Neural cell (in vitro differentiated cells): ENCODE results near the gene NTRK2. TPM values are rescaled to one million over a fixed set of nuclear protein-coding genes. Genes with fewer than 3 reads are reported as not detected.

Experiments
- H2AFZ ChIP-seq: fragments of 200-600, 300-800 bp; sonication (generic), shearing (Covaris generic); 2 replicates; pipeline ENCODE4 v1.6.0; 2014; ENCODE audit warnings: low read depth, mild to moderate bottlenecking, antibody characterized with exemption, low read length, moderate library complexity
- H3F3A ChIP-seq: fragments of 200-600 bp; shearing (Covaris generic); 2 replicates; pipeline ENCODE4 v1.6.1; 2016; ENCODE audit warnings: mild to moderate bottlenecking, moderate library complexity, mixed read lengths, antibody characterized with exemption, low read length; ENCODE audit not compliant: insufficient read depth, poor library complexity, severe bottlenecking
- H3K27ac ChIP-seq: fragments of 200-600, 300-800 bp; sonication (generic), shearing (Covaris generic); 2 replicates; pipeline ENCODE4 v1.5.1; 2014; ENCODE audit warnings: mild to moderate bottlenecking, low read length, moderate library complexity
- H3K27me3 ChIP-seq: fragments of 300-800, 200-600 bp; sonication (generic), shearing (Covaris generic); 2 replicates; pipeline ENCODE4 v1.6.0; 2014; ENCODE audit warnings: mild to moderate bottlenecking, low read depth, low read length, moderate library complexity; ENCODE audit not compliant: insufficient read depth
- H3K36me3 ChIP-seq: fragments of 300-800, 200-600 bp; sonication (generic), shearing (Covaris generic); 2 replicates; pipeline ENCODE4 v1.5.1; 2014; ENCODE audit warnings: mild to moderate bottlenecking, antibody characterized with exemption, low read length, moderate library complexity; ENCODE audit not compliant: insufficient read depth
- H3K4me2 ChIP-seq: fragments of 300-800, 200-600 bp; sonication (generic), shearing (Covaris generic); 2 replicates; pipeline ENCODE4 v1.6.0; 2014; ENCODE audit warnings: mild to moderate bottlenecking, low read length
- H3K4me3 ChIP-seq: fragments of 300-800, 200-600 bp; sonication (generic), shearing (Covaris generic); 2 replicates; pipeline ENCODE4 v1.5.1; 2014; ENCODE audit warnings: mild to moderate bottlenecking, low read length, moderate library complexity
- H3K79me2 ChIP-seq: fragments of 200-600 bp; shearing (Covaris generic); replicated peaks from 2 replicates; pipeline ENCODE4 v1.6.0; 2014; ENCODE audit warnings: mild to moderate bottlenecking, low read length, moderate library complexity; ENCODE audit not compliant: insufficient read depth
- H3K9ac ChIP-seq: fragments of 300-800, 200-600 bp; sonication (generic), shearing (Covaris generic); 2 replicates; pipeline ENCODE4 v1.6.1; 2016; ENCODE audit warnings: mild to moderate bottlenecking, low read length, mixed read lengths
- H3K9me2 ChIP-seq: fragments of 200-600 bp; shearing (Covaris generic); 2 replicates; pipeline ENCODE4 v1.6.1; 2016; ENCODE audit warnings: mild to moderate bottlenecking, low read length, mixed read lengths; ENCODE audit not compliant: insufficient read depth
- H3K9me3 ChIP-seq: fragments of 200-600, 300-800 bp; sonication (generic), shearing (Covaris generic); 2 replicates; pipeline ENCODE4 v1.6.1; 2016; ENCODE audit warnings: mild to moderate bottlenecking, mixed run types, low read length, moderate library complexity, mixed read lengths
- H4K20me1 ChIP-seq: fragments of 200-600 bp; shearing (Covaris generic); 2 replicates; pipeline ENCODE4 v1.6.1; 2016; ENCODE audit warnings: mild to moderate bottlenecking, mixed run types; ENCODE audit not compliant: insufficient read depth
- EP300 ChIP-seq: fragments of 450-650 bp; conservative IDR thresholded peaks from 2 replicates; pipeline ENCODE4 v1.6.1; 2014; ENCODE audit warnings: antibody characterized with exemption, mild to moderate bottlenecking, moderate library complexity; ENCODE audit not compliant: poor library complexity, severe bottlenecking
- EZH2 ChIP-seq: fragments of 200-600, 300-800 bp; shearing (Covaris generic), sonication (generic); IDR thresholded peaks from 2 replicates; pipeline ENCODE4 v1.6.1; 2014; ENCODE audit warnings: antibody characterized with exemption, low read length, borderline replicate concordance, mild to moderate bottlenecking; ENCODE audit not compliant: insufficient read depth, poor library complexity, severe bottlenecking
- MXI1 ChIP-seq: fragments of 450-650 bp; conservative IDR thresholded peaks from 2 replicates; pipeline ENCODE4 v1.6.1; 2014; ENCODE audit warnings: antibody characterized with exemption, mild to moderate bottlenecking; ENCODE audit not compliant: poor library complexity, severe bottlenecking
- POLR2AphosphoS5 ChIP-seq: IDR thresholded peaks from 2 replicates; pipeline ENCODE4 v1.6.1; 2012
- RAD21 ChIP-seq: fragments of 450-650 bp; conservative IDR thresholded peaks from 2 replicates; pipeline ENCODE4 v1.6.1; 2014; ENCODE audit warnings: antibody characterized with exemption, mild to moderate bottlenecking, moderate library complexity
- SMC3 ChIP-seq: fragments of 450-650 bp; conservative IDR thresholded peaks from 2 replicates; pipeline ENCODE4 v1.6.1; 2014; ENCODE audit warnings: antibody characterized with exemption, mild to moderate bottlenecking, moderate library complexity; ENCODE audit not compliant: poor library complexity
- TAF1 ChIP-seq: IDR thresholded peaks from 2 replicates; pipeline ENCODE4 v1.6.1; 2012; ENCODE audit warnings: low read depth
- polyA plus RNA-seq: library from polyadenylated mRNA; depleted of rRNA; stranded (reverse); fragments of >200 nt; gene quantifications from 2 replicates; pipeline ENCODE4 v1.2.3, GENCODE V29; 2014
- TF ChIP-seq, protein P1 (sequence below): IDR thresholded peaks from 2 replicates; pipeline ENCODE4 v1.6.1; 2012; ENCODE audit warnings: borderline replicate concordance
- TF ChIP-seq, protein P2 (sequence below): fragments of 450-650 bp; IDR thresholded peaks from 2 replicates; pipeline ENCODE4 v1.5.1; 2014; ENCODE audit warnings: antibody characterized with exemption, mild to moderate bottlenecking, moderate library complexity; ENCODE audit not compliant: poor library complexity, severe bottlenecking

NTRK2 gene
- polyA plus RNA-seq, 1 donor from 2014 or later = 14.2 TPM

DNA sequence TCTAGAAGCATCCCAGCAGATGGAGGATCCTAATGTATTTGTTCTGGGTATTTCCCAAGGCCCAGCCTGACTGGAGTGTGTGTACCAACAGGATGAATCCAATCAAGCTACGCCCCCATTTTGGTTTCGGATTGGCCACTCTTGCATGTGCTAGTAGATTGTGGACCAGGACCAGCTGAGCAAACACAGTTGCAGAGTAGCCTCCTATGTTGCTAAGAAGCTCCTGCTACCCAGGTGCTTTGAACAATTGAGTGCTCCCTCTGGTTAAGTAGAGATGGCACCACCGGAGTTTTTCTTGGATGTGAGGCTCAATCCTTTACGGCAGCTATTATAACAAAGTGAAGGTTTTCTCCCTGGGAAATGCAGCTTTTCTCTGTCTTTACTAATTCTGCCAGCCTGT, 204.5 kb downstream of the NTRK2 start:
- Histone ChIP-seq H3F3A (no peaks in the 10 kb centered on the region), H3K4me3 (no peak overlapping the region), H3K9me2 (no peaks in the 10 kb centered on the region), H3K4me2 (no peak overlapping the region), H3K27ac (no peak overlapping the region), H3K9ac (no peak overlapping the region), H4K20me1 (no peaks in the 10 kb centered on the region), H3K79me2 (no peaks in the 10 kb centered on the region), H3K9me3 (no peaks in the 10 kb centered on the region), H3K27me3 (no peaks in the 10 kb centered on the region), H3K36me3 (no peaks in the 10 kb centered on the region), H2AFZ (no peak overlapping the region)
- no peak for TF ChIP-seq RAD21
- no peak for TF ChIP-seq TAF1
- TF ChIP-seq, protein P1, sequence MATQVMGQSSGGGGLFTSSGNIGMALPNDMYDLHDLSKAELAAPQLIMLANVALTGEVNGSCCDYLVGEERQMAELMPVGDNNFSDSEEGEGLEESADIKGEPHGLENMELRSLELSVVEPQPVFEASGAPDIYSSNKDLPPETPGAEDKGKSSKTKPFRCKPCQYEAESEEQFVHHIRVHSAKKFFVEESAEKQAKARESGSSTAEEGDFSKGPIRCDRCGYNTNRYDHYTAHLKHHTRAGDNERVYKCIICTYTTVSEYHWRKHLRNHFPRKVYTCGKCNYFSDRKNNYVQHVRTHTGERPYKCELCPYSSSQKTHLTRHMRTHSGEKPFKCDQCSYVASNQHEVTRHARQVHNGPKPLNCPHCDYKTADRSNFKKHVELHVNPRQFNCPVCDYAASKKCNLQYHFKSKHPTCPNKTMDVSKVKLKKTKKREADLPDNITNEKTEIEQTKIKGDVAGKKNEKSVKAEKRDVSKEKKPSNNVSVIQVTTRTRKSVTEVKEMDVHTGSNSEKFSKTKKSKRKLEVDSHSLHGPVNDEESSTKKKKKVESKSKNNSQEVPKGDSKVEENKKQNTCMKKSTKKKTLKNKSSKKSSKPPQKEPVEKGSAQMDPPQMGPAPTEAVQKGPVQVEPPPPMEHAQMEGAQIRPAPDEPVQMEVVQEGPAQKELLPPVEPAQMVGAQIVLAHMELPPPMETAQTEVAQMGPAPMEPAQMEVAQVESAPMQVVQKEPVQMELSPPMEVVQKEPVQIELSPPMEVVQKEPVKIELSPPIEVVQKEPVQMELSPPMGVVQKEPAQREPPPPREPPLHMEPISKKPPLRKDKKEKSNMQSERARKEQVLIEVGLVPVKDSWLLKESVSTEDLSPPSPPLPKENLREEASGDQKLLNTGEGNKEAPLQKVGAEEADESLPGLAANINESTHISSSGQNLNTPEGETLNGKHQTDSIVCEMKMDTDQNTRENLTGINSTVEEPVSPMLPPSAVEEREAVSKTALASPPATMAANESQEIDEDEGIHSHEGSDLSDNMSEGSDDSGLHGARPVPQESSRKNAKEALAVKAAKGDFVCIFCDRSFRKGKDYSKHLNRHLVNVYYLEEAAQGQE = no peak
- no peak for TF ChIP-seq SMC3
- TF ChIP-seq POLR2AphosphoS5 = no peak
- no peak for TF ChIP-seq MXI1
- TF ChIP-seq EZH2 = no peak
- no peak for TF ChIP-seq EP300
- TF ChIP-seq, protein P2, sequence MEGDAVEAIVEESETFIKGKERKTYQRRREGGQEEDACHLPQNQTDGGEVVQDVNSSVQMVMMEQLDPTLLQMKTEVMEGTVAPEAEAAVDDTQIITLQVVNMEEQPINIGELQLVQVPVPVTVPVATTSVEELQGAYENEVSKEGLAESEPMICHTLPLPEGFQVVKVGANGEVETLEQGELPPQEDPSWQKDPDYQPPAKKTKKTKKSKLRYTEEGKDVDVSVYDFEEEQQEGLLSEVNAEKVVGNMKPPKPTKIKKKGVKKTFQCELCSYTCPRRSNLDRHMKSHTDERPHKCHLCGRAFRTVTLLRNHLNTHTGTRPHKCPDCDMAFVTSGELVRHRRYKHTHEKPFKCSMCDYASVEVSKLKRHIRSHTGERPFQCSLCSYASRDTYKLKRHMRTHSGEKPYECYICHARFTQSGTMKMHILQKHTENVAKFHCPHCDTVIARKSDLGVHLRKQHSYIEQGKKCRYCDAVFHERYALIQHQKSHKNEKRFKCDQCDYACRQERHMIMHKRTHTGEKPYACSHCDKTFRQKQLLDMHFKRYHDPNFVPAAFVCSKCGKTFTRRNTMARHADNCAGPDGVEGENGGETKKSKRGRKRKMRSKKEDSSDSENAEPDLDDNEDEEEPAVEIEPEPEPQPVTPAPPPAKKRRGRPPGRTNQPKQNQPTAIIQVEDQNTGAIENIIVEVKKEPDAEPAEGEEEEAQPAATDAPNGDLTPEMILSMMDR = no peak

DNA sequence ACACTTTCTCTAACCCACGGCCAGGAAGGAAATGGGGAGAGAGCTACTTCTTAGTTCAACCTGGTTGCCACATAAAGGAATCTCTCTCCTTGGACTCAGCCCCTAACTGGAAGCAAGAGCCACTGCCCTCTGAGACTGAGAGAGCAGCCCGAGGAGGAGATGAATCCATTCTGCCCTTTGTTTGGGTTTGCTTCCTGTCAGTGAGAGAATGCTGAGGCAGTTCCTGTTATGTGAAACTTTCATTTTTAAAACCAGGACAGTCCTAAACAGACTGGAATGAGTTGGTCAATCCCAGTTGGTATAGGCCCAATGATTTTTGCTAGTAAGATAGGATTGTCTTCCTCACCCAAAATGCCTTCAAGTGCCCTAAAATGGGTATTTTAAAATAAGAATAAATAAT, 205.1 kb downstream of the NTRK2 start:
- H3K4me3 ChIP-seq = no peak overlapping the region
- no peaks in the 10 kb centered on the region for H3K27me3 ChIP-seq

DNA sequence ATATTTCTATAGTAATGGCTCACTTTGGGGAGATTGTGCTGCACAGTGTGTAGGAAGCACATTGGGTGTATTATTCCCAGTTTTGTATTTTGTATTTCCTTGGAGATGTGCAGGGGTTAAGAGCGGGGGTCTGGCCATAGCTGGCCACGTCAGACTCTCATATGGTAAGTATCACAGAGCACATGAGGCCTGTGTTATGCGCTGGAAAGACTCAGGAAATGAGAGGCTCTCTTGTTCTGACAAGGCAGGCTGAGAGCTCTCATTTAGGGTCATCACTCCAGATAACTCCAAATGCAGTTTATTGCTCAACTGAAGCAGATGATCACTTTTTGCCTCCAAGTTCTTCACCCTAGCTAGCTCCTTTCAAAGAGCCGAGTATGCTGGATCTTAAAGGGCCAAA, 205.7 kb downstream of the NTRK2 start:
- no peaks in the 10 kb centered on the region for H3K36me3 ChIP-seq
- no peak overlapping the region for H2AFZ ChIP-seq
- no peak overlapping the region for H3K4me3 ChIP-seq
- H4K20me1 ChIP-seq = no peaks in the 10 kb centered on the region
- H3K27ac ChIP-seq = no peak overlapping the region
- H3K9me2 ChIP-seq = no peaks in the 10 kb centered on the region
- H3K4me2 ChIP-seq = no peak overlapping the region
- H3K9ac ChIP-seq = no peak overlapping the region
- H3K79me2 ChIP-seq = no peaks in the 10 kb centered on the region
- no peaks in the 10 kb centered on the region for H3F3A ChIP-seq
- no peaks in the 10 kb centered on the region for H3K27me3 ChIP-seq
- H3K9me3 ChIP-seq = no peaks in the 10 kb centered on the region
- TF ChIP-seq, protein P2 = no peak
- TF ChIP-seq, protein P1 = no peak

More for the DNA sequence above, 205.1 kb downstream of the NTRK2 start:
- H2AFZ ChIP-seq = no peak overlapping the region
- H3K36me3 ChIP-seq = no peaks in the 10 kb centered on the region
- no peaks in the 10 kb centered on the region for H3F3A ChIP-seq
- no peak overlapping the region for H3K9ac ChIP-seq
- H3K4me2 ChIP-seq = no peak overlapping the region
- no peak for TF ChIP-seq EP300
- TF ChIP-seq TAF1 = no peak
- H3K79me2 ChIP-seq = no peaks in the 10 kb centered on the region
- H3K9me2 ChIP-seq = no peaks in the 10 kb centered on the region
- no peaks in the 10 kb centered on the region for H4K20me1 ChIP-seq
- no peak overlapping the region for H3K27ac ChIP-seq
- H3K9me3 ChIP-seq = no peaks in the 10 kb centered on the region
